ENCODE data around the gene ZNF710. TPM values are rescaled to one million over a fixed set of nuclear protein-coding genes. Genes with fewer than 3 reads are reported as not detected.

ZNF710 gene
- total RNA-seq, 2 donors from 2014 or later: 3.4 to 5.2 TPM

- no peak overlapping the region for H3K27ac ChIP-seq
- no peaks in the 10 kb centered on the region for H3K27me3 ChIP-seq
- no peak for TF ChIP-seq CTCF (IDR thresholded peaks at IDR 0.05)
These were observed 112.0 kb downstream of the ZNF710 start for GRCh38 chr15:90113166-90113565.

GRCh38 chr15:90114451-90114901, 113.4 kb downstream of the ZNF710 start:
- Histone ChIP-seq H3K4me1 (no peaks in the 10 kb centered on the region), H3K9me3 (peaks cover 0 to 17% of the 10 kb centered on the region in 2 donors), H3K27me3 (no peaks in the 10 kb centered on the region), H3K27ac (no peak overlapping the region), H3K36me3 (no peaks in the 10 kb centered on the region), H3K4me3 (no peak overlapping the region)
- no peak for DNase-seq (ENCODE audit: low spot score)
- TF ChIP-seq CTCF (IDR thresholded peaks at IDR 0.05): no peak

More at GRCh38 chr15:90113166-90113565, 112.0 kb downstream of the ZNF710 start:
- H3K9me3 ChIP-seq: peaks cover 0 to 17% of the 10 kb centered on the region in 2 donors
- H3K4me1 ChIP-seq: no peaks in the 10 kb centered on the region
- DNase-seq (ENCODE audit: low spot score): no peak
- no peak overlapping the region for H3K4me3 ChIP-seq
- no peaks in the 10 kb centered on the region for H3K36me3 ChIP-seq

GRCh38 chr15:90115783-90116182, 114.7 kb downstream of the ZNF710 start:
- Histone ChIP-seq H3K4me1 (no peaks in the 10 kb centered on the region), H3K27ac (no peak overlapping the region), H3K9me3 (peaks cover 0 to 17% of the 10 kb centered on the region in 2 donors), H3K36me3 (no peaks in the 10 kb centered on the region), H3K4me3 (no peak overlapping the region), H3K27me3 (no peaks in the 10 kb centered on the region)
- no peak for DNase-seq (ENCODE audit: low spot score)
- no peak for TF ChIP-seq CTCF (IDR thresholded peaks at IDR 0.05)

- no peak for DNase-seq (ENCODE audit: low spot score)
- H3K4me1 ChIP-seq: no peaks in the 10 kb centered on the region
- TF ChIP-seq CTCF (IDR thresholded peaks at IDR 0.05): no peak
- H3K9me3 ChIP-seq: peaks cover 0 to 10% of the 10 kb centered on the region in 2 donors
- H3K36me3 ChIP-seq: no peaks in the 10 kb centered on the region
- H3K4me3 ChIP-seq: no peak overlapping the region
- no peaks in the 10 kb centered on the region for H3K27me3 ChIP-seq
- no peak overlapping the region for H3K27ac ChIP-seq
These were observed 118.2 kb downstream of the ZNF710 start for GRCh38 chr15:90119367-90119766.

GRCh38 chr15:90121086-90121485, 120.0 kb downstream of the ZNF710 start:
- Histone ChIP-seq H3K9me3 (no peaks in the 10 kb centered on the region), H3K4me1 (peaks cover 0 to 3% of the 10 kb centered on the region in 2 donors), H3K27me3 (no peaks in the 10 kb centered on the region), H3K36me3 (no peaks in the 10 kb centered on the region), H3K27ac (no peak overlapping the region), H3K4me3 (no peak overlapping the region)
- TF ChIP-seq CTCF (IDR thresholded peaks at IDR 0.05): no peak
- no peak for DNase-seq (ENCODE audit: low spot score)

- Histone ChIP-seq H3K36me3 (no peaks in the 10 kb centered on the region), H3K4me3 (no peak overlapping the region), H3K4me1 (peaks cover 0 to 12% of the 10 kb centered on the region in 2 donors), H3K27me3 (no peaks in the 10 kb centered on the region), H3K27ac (no peak overlapping the region), H3K9me3 (no peaks in the 10 kb centered on the region)
- TF ChIP-seq CTCF (IDR thresholded peaks at IDR 0.05): no peak
- DNase-seq (ENCODE audit: low spot score): no peak
These were observed 123.4 kb downstream of the ZNF710 start for GRCh38 chr15:90124507-90124906.
